CD4-positive, alpha-beta T cell treated with Interleukin-15 for 1 hour (primary cell): ENCODE data around the gene TMEM236.

Source experiments
- DNase-seq: peaks from one replicate; pipeline ENCODE4 v3.0.0-alpha.2; 2020

Gene TMEM236

GRCh38 chr10:17790651-17791050 lies 38.6 kb downstream of the TMEM236 start:
- no peak for DNase-seq

- no peak for DNase-seq
Observed at GRCh38 chr10:17792991-17793390, 41.0 kb downstream of the TMEM236 start.

GRCh38 chr10:17793823-17794644 lies 42.0 kb downstream of the TMEM236 start:
- no peak for DNase-seq

GRCh38 chr10:17795083-17795482 lies 43.1 kb downstream of the TMEM236 start:
- no peak for DNase-seq

- no peak for DNase-seq
Observed at GRCh38 chr10:17795813-17796594, 44.0 kb downstream of the TMEM236 start.

- no peak for DNase-seq
Observed at GRCh38 chr10:17801507-17801906, 49.5 kb downstream of the TMEM236 start.

- DNase-seq: no peak
Observed at GRCh38 chr10:17802350-17802749, 50.3 kb downstream of the TMEM236 start.

GRCh38 chr10:17802976-17803375 lies 51.0 kb downstream of the TMEM236 start:
- DNase-seq: no peak

GRCh38 chr10:17805330-17805729 lies 53.3 kb downstream of the TMEM236 start:
- DNase-seq: no peak

- no peak for DNase-seq
Observed at GRCh38 chr10:17805921-17806577, 54.0 kb downstream of the TMEM236 start.

- DNase-seq: no peak
Observed at GRCh38 chr10:17808971-17809841, 57.2 kb downstream of the TMEM236 start, which contains the start of gene MRC1. Gene MRC1, plus strand, starts transcription at chr10:17809348. Its CDS starts 118 bp downstream, at chr10:17809466.

- DNase-seq: no peak
Observed at GRCh38 chr10:17811146-17811865, 59.3 kb downstream of the TMEM236 start.

GRCh38 chr10:17814973-17815372 lies 63.0 kb downstream of the TMEM236 start:
- DNase-seq: no peak

GRCh38 chr10:17816199-17816598 lies 64.2 kb downstream of the TMEM236 start:
- DNase-seq: no peak

- DNase-seq: no peak
Observed at GRCh38 chr10:17817316-17817715, 65.3 kb downstream of the TMEM236 start.

GRCh38 chr10:17817790-17818189 lies 65.8 kb downstream of the TMEM236 start:
- no peak for DNase-seq

- DNase-seq: no peak
Observed at GRCh38 chr10:17819836-17820235, 67.8 kb downstream of the TMEM236 start.

- DNase-seq: no peak
Observed at GRCh38 chr10:17820943-17821342, 68.9 kb downstream of the TMEM236 start.

- DNase-seq: no peak
Observed at GRCh38 chr10:17821893-17822292, 69.9 kb downstream of the TMEM236 start.

GRCh38 chr10:17831341-17831740 lies 79.3 kb downstream of the TMEM236 start:
- DNase-seq: no peak

GRCh38 chr10:17831896-17832295 lies 79.9 kb downstream of the TMEM236 start:
- no peak for DNase-seq

GRCh38 chr10:17833656-17834055 lies 81.7 kb downstream of the TMEM236 start:
- DNase-seq: no peak
